Naive thymus-derived CD8-positive, alpha-beta T cell (primary cell): Measurements from ENCODE around the gene NFATC2. TPM values are rescaled to one million over a fixed set of nuclear protein-coding genes. Genes with fewer than 3 reads are reported as not detected.

Experiments
- ATAC-seq, 2 donors: fragments of 150-1000 bp; cut with Tn5 transposase in 1 of 2; sonication (Bioruptor Pico), chemical (Tn5 transposase) in 1 of 2; 1 replicate in 1 of 2; 2 replicates in 1 of 2; pipeline ENCODE4 v1.10.0; 2021; ENCODE audit warnings: mild to moderate bottlenecking in 2 of 2, moderate library complexity in 2 of 2
- POLR2A ChIA-PET: fragments of 350-600 bp; sonication (Branson Sonifier 250); formaldehyde crosslinking; loops from one replicate; lab custom pipeline; 2021; ENCODE audit warnings: antibody characterized with exemption; lab: Charles Lee
- DNase-seq, 10 donors: peaks; one replicate each; pipeline versions ENCODE4 v3.0.0 to v3.0.0-alpha.2; 2020 to 2022
- H3K27ac Mint-ChIP-seq, 10 donors: one replicate each; pipeline ENCODE4 v1.8.0; 2020 to 2022; ENCODE audit warnings: mild to moderate bottlenecking in 10 of 10, mixed read lengths in 10 of 10, moderate library complexity in 4 of 10, inconsistent platforms in 1 of 10
- H3K27me3 Mint-ChIP-seq, 5 donors: one replicate each; pipeline ENCODE4 v1.8.0; 2021 to 2022; ENCODE audit warnings: mixed read lengths in 5 of 5
- H3K36me3 Mint-ChIP-seq, 3 donors: one replicate each; pipeline ENCODE4 v1.8.0; 2020 to 2022; ENCODE audit warnings: mixed read lengths in 3 of 3, mild to moderate bottlenecking in 2 of 3, inconsistent platforms in 1 of 3
- H3K4me1 Mint-ChIP-seq, 4 donors: one replicate each; pipeline ENCODE4 v1.8.0; 2021 to 2022; ENCODE audit warnings: mixed read lengths in 4 of 4
- H3K4me3 Mint-ChIP-seq, 10 donors: one replicate each; pipeline ENCODE4 v1.8.0; 2020 to 2022; ENCODE audit warnings: mild to moderate bottlenecking in 10 of 10, mixed read lengths in 10 of 10, moderate library complexity in 6 of 10, inconsistent platforms in 1 of 10
- H3K9me3 Mint-ChIP-seq, 9 donors: one replicate each; pipeline ENCODE4 v1.8.0; 2020 to 2022; ENCODE audit warnings: mixed read lengths in 9 of 9, mild to moderate bottlenecking in 3 of 9, inconsistent platforms in 1 of 9, moderate library complexity in 1 of 9
- polyA plus RNA-seq, 3 donors: library from polyadenylated mRNA; unstranded; fragments of 300-500 nt; fragmentation: Illumina TruSeq; gene quantifications; one replicate each; pipeline ENCODE4 v1.2.3, GENCODE V29; 2021
- total RNA-seq, 8 experiments: library from RNA in 2 of 8; stranded (reverse) in 2 of 8; gene quantifications; one replicate each; pipeline ENCODE4 v1.2.3 and lab custom pipeline; 2021 to 2026

The NFATC2 gene
- total RNA-seq (10 to 100 TPM; 34.0 to 36.3 TPM), polyA plus RNA-seq (10 to 100 TPM; 14.5 to 23.8 (median 14.5) TPM), total RNA-seq (lab: John Stamatoyannopoulos, UW) (39.7 to 66.8 (median 56.7) reads per million in 6 experiments)

GRCh38 chr20:51542571-51543421 lies at the start of gene NFATC2:
TSS of gene NFATC2 (minus strand) at chr20:51542719. CDS start at chr20:51542499, 220 bp downstream.
- H3K27me3 Mint-ChIP-seq = no peaks in the 10 kb centered on the region
- ATAC-seq (peak; percentile 22 to 46), DNase-seq (peak in 8 of 10 donors; percentile 22 to 59 (median 52))
- peak within 1 kb of the TSS; percentile 85 to 99 (median 97) for H3K27ac Mint-ChIP-seq
- H3K4me3 Mint-ChIP-seq = peak within 1 kb of the TSS; percentile 94 to 100 (median 98)
- peaks cover 26 to 49% (median 44%) of the 10 kb centered on the region in 4 donors for H3K4me1 Mint-ChIP-seq
- H3K36me3 Mint-ChIP-seq = peaks cover 6 to 18% (median 12%) of the 10 kb centered on the region in 3 donors
- H3K9me3 Mint-ChIP-seq = peaks cover 0 to 5% (median under 1%) of the 10 kb centered on the region in 9 donors
- POLR2A ChIA-PET = interaction anchor here (0.6 to 3.2 kb wide), 11 partner anchors 13 to 1422 kb away, joined by 3 to 15 read pairs (median 4); partner anchors contain the start of gene BCAS4

- DNase-seq (no peak), ATAC-seq (no peak)
- no peaks in the 10 kb centered on the region for H3K27me3 Mint-ChIP-seq
- H3K9me3 Mint-ChIP-seq = no peaks in the 10 kb centered on the region
- peak overlapping the region in 2 of 10 donors; percentile 3 to 43 for H3K27ac Mint-ChIP-seq
- peaks cover 2 to 20% (median 11%) of the 10 kb centered on the region in 4 donors for H3K4me1 Mint-ChIP-seq
- no peaks in the 10 kb centered on the region for H3K36me3 Mint-ChIP-seq
- no peak overlapping the region for H3K4me3 Mint-ChIP-seq
- POLR2A ChIA-PET = no interaction called here
Measured at GRCh38 chr20:51591871-51592270, 49.4 kb upstream of the NFATC2 start.

- Mint-ChIP-seq H3K9me3 (peaks cover 0 to 2% (median 0%) of the 10 kb centered on the region in 9 donors), H3K36me3 (no peaks in the 10 kb centered on the region), H3K27ac (no peak overlapping the region), H3K4me1 (peaks cover 2 to 11% (median 7%) of the 10 kb centered on the region in 4 donors), H3K27me3 (no peaks in the 10 kb centered on the region), H3K4me3 (no peak overlapping the region)
- DNase-seq = no peak
- no peak for ATAC-seq
- POLR2A ChIA-PET = no interaction called here
Measured at GRCh38 chr20:51588762-51589161, 46.2 kb upstream of the NFATC2 start.

GRCh38 chr20:51587145-51587544 lies 44.6 kb upstream of the NFATC2 start:
- DNase-seq (no peak), ATAC-seq (no peak)
- Mint-ChIP-seq H3K4me3 (no peak overlapping the region), H3K27ac (no peak overlapping the region), H3K27me3 (no peaks in the 10 kb centered on the region), H3K9me3 (peaks cover 0 to 2% (median 0%) of the 10 kb centered on the region in 9 donors), H3K4me1 (peaks cover 2 to 11% (median 7%) of the 10 kb centered on the region in 4 donors), H3K36me3 (no peaks in the 10 kb centered on the region)
- POLR2A ChIA-PET = no interaction called here

- POLR2A ChIA-PET = no interaction called here
- peaks cover 0 to 2% (median 0%) of the 10 kb centered on the region in 9 donors for H3K9me3 Mint-ChIP-seq
- no peaks in the 10 kb centered on the region for H3K27me3 Mint-ChIP-seq
- no peaks in the 10 kb centered on the region for H3K36me3 Mint-ChIP-seq
- no peak overlapping the region for H3K4me3 Mint-ChIP-seq
- ATAC-seq = no peak
- DNase-seq = no peak
- peaks cover 2 to 11% (median 7%) of the 10 kb centered on the region in 4 donors for H3K4me1 Mint-ChIP-seq
- H3K27ac Mint-ChIP-seq = no peak overlapping the region
Measured at GRCh38 chr20:51586005-51586440, 43.5 kb upstream of the NFATC2 start.

GRCh38 chr20:51585148-51585547 lies 42.6 kb upstream of the NFATC2 start:
- Mint-ChIP-seq H3K36me3 (no peaks in the 10 kb centered on the region), H3K4me1 (peaks cover 2 to 11% (median 7%) of the 10 kb centered on the region in 4 donors), H3K27ac (peak overlapping the region in 3 of 10 donors; percentile 12 to 81 (median 80)), H3K4me3 (no peak overlapping the region), H3K9me3 (peaks cover 0 to 2% (median 0%) of the 10 kb centered on the region in 9 donors), H3K27me3 (no peaks in the 10 kb centered on the region)
- DNase-seq (no peak), ATAC-seq (no peak)
- POLR2A ChIA-PET = no interaction called here

- H3K27me3 Mint-ChIP-seq = no peaks in the 10 kb centered on the region
- ATAC-seq (no peak), DNase-seq (no peak)
- H3K9me3 Mint-ChIP-seq = peaks cover 0 to 2% (median 0%) of the 10 kb centered on the region in 9 donors
- H3K36me3 Mint-ChIP-seq = no peaks in the 10 kb centered on the region
- POLR2A ChIA-PET = no interaction called here
- H3K4me1 Mint-ChIP-seq = peaks cover 2 to 11% (median 7%) of the 10 kb centered on the region in 4 donors
- peak overlapping the region in 3 of 10 donors; percentile 12 to 81 (median 80) for H3K27ac Mint-ChIP-seq
- H3K4me3 Mint-ChIP-seq = no peak overlapping the region
Measured at GRCh38 chr20:51584737-51585136, 42.2 kb upstream of the NFATC2 start.

- Mint-ChIP-seq H3K36me3 (no peaks in the 10 kb centered on the region), H3K27me3 (no peaks in the 10 kb centered on the region)
Measured at GRCh38 chr20:51584116-51584515, 41.6 kb upstream of the NFATC2 start.

GRCh38 chr20:51583499-51583898 lies 41.0 kb upstream of the NFATC2 start:
- H3K4me3 Mint-ChIP-seq = no peak overlapping the region
- no peak for ATAC-seq
- DNase-seq = no peak
- H3K4me1 Mint-ChIP-seq = peaks cover 2 to 9% (median 7%) of the 10 kb centered on the region in 4 donors
- POLR2A ChIA-PET = no interaction called here
- peaks cover 0 to 2% (median 0%) of the 10 kb centered on the region in 9 donors for H3K9me3 Mint-ChIP-seq
- no peak overlapping the region for H3K27ac Mint-ChIP-seq
- H3K27me3 Mint-ChIP-seq = no peaks in the 10 kb centered on the region
- H3K36me3 Mint-ChIP-seq = no peaks in the 10 kb centered on the region

More at GRCh38 chr20:51584116-51584515, 41.6 kb upstream of the NFATC2 start:
- ATAC-seq (no peak), DNase-seq (no peak)
- POLR2A ChIA-PET = no interaction called here
- H3K4me3 Mint-ChIP-seq = no peak overlapping the region
- peaks cover 2 to 11% (median 7%) of the 10 kb centered on the region in 4 donors for H3K4me1 Mint-ChIP-seq
- no peak overlapping the region for H3K27ac Mint-ChIP-seq
- peaks cover 0 to 2% (median 0%) of the 10 kb centered on the region in 9 donors for H3K9me3 Mint-ChIP-seq

GRCh38 chr20:51583073-51583472 lies 40.6 kb upstream of the NFATC2 start:
- no peaks in the 10 kb centered on the region for H3K27me3 Mint-ChIP-seq
- ATAC-seq = no peak
- no peak overlapping the region for H3K4me3 Mint-ChIP-seq
- peaks cover 0 to 2% (median 0%) of the 10 kb centered on the region in 9 donors for H3K9me3 Mint-ChIP-seq
- H3K27ac Mint-ChIP-seq = no peak overlapping the region
- peaks cover 2 to 8% (median 7%) of the 10 kb centered on the region in 4 donors for H3K4me1 Mint-ChIP-seq
- POLR2A ChIA-PET = no interaction called here
- DNase-seq = no peak
- no peaks in the 10 kb centered on the region for H3K36me3 Mint-ChIP-seq

- H3K4me3 Mint-ChIP-seq = no peak overlapping the region
- DNase-seq = no peak
- no peaks in the 10 kb centered on the region for H3K27me3 Mint-ChIP-seq
- peaks cover 0 to 2% (median 0%) of the 10 kb centered on the region in 9 donors for H3K9me3 Mint-ChIP-seq
- POLR2A ChIA-PET = no interaction called here
- H3K4me1 Mint-ChIP-seq = peaks cover 2 to 8% (median 7%) of the 10 kb centered on the region in 4 donors
- peak overlapping the region in 1 of 10 donors; percentile 11 for H3K27ac Mint-ChIP-seq
- H3K36me3 Mint-ChIP-seq = no peaks in the 10 kb centered on the region
- no peak for ATAC-seq
Measured at GRCh38 chr20:51581571-51581970, 39.1 kb upstream of the NFATC2 start.

GRCh38 chr20:51579137-51579536 lies 36.6 kb upstream of the NFATC2 start:
- Mint-ChIP-seq H3K36me3 (no peaks in the 10 kb centered on the region), H3K27me3 (no peaks in the 10 kb centered on the region), H3K4me3 (no peak overlapping the region), H3K27ac (no peak overlapping the region), H3K4me1 (no peaks in the 10 kb centered on the region), H3K9me3 (no peaks in the 10 kb centered on the region)
- DNase-seq = no peak
- POLR2A ChIA-PET = no interaction called here
- ATAC-seq = no peak

GRCh38 chr20:51578145-51578459 lies 35.6 kb upstream of the NFATC2 start:
- no peaks in the 10 kb centered on the region for H3K9me3 Mint-ChIP-seq
- no peak overlapping the region for H3K4me3 Mint-ChIP-seq
- H3K27me3 Mint-ChIP-seq = no peaks in the 10 kb centered on the region
- ATAC-seq (no peak), DNase-seq (no peak)
- no peak overlapping the region for H3K27ac Mint-ChIP-seq
- no peaks in the 10 kb centered on the region for H3K4me1 Mint-ChIP-seq
- H3K36me3 Mint-ChIP-seq = no peaks in the 10 kb centered on the region
- POLR2A ChIA-PET = no interaction called here
